Retinal pigment epithelial cell (primary cell): Measurements from ENCODE around the gene FHOD1.

ENCODE experiments used
- DNase-seq: peaks from one replicate; pipeline ENCODE4 v3.0.0-alpha.2; 2010; ENCODE audit warnings: low read depth
- H3K4me3 ChIP-seq: 2 replicates; pipeline ENCODE4 v1.5.1; 2011; ENCODE audit warnings: mild to moderate bottlenecking, low read length, control low read depth, moderate library complexity
- TF ChIP-seq, protein P1 (sequence below): conservative IDR thresholded peaks from 2 replicates; pipeline ENCODE4 v1.5.1; 2011; ENCODE audit warnings: low read depth, low read length, control low read depth, inconsistent platforms

The FHOD1 gene

DNA sequence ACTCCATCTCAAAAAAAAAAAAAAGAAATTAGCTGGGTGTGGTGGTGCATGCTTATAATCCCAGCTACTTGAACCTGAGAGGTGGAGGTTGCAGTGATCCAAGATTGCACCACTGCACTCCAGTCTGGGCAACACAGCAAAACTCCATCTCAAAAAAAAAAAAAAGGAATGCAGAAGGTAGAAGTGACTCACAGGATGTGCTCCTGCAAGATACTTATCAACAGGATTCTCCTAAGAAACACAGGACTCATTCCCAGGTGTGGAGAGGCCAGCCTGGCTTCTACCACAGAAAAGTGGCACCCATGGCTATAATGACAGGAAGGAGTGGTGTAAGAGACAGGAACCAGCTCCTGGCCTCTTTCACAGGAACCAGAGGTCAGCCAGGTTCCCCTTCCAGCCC is 34.5 kb downstream of the FHOD1 start:
- no peak overlapping the region for H3K4me3 ChIP-seq
- DNase-seq = no peak
- TF ChIP-seq, protein P1, sequence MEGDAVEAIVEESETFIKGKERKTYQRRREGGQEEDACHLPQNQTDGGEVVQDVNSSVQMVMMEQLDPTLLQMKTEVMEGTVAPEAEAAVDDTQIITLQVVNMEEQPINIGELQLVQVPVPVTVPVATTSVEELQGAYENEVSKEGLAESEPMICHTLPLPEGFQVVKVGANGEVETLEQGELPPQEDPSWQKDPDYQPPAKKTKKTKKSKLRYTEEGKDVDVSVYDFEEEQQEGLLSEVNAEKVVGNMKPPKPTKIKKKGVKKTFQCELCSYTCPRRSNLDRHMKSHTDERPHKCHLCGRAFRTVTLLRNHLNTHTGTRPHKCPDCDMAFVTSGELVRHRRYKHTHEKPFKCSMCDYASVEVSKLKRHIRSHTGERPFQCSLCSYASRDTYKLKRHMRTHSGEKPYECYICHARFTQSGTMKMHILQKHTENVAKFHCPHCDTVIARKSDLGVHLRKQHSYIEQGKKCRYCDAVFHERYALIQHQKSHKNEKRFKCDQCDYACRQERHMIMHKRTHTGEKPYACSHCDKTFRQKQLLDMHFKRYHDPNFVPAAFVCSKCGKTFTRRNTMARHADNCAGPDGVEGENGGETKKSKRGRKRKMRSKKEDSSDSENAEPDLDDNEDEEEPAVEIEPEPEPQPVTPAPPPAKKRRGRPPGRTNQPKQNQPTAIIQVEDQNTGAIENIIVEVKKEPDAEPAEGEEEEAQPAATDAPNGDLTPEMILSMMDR = no peak

DNA sequence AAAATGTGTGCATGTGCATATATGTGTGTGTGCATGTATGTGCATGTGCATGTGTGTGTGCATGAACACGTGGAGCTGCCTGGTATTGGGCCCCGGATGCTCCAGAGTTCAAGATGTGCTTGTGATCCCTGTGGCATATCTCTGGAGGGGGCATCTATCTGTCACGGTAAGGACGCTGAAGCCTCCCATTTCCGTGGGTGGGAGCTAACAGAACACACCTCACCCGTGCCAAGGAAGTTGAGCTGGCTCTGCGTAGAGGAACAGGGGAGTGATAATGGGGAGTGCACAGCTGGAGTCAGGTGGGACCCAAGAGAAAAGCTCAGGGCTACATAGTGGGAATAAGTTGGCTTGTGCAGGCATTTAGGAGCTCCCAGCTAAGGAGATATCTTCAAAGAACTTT is 35.6 kb downstream of the FHOD1 start:
- DNase-seq = no peak
- TF ChIP-seq, protein P1 = no peak
- no peak overlapping the region for H3K4me3 ChIP-seq

DNA sequence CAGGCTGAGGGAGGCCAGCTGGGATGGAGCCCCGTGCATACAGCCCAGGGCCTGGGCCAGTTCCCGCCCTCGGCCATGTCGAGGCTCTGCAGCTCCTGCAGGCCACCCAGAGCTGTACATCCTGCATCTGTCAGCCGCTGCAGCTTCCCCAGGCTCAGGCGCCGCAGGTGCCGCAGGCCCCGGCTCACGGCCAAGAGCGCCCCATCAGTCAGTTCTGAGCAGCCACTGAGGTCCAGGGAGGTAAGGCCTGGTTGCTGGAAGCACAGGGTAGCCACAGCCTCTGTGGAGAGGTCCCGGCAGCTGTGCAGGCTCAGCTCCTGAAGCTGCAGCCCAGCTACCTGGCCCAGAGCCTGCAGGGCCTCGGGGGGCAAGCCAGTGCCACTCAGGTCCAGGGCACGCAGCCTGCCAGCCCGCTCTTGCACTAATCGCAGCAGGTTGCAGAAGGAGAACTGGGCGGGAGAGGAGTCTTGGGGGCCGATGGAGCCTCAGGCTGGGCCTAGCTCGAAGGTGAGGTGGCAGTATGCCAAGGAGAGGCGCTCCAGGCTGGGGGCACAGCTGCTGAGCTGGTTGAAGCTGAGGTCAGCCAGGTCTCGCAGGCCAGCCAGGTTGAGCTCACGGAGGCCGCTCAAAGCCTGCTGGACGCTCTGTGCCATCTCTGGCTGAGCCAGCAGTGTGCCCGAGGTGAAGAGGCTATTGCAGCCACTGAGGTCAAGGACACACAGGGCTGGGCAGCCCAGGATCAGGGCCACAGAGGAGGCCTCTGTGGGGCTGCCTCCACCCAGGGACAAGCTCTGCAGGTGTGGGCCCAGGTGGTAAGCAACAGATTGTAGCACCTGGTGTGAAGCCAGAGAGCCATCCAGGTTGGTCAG is 37.0 kb downstream of the FHOD1 start:
- no peak overlapping the region for H3K4me3 ChIP-seq
- no peak for DNase-seq
- TF ChIP-seq, protein P1 = no peak

DNA sequence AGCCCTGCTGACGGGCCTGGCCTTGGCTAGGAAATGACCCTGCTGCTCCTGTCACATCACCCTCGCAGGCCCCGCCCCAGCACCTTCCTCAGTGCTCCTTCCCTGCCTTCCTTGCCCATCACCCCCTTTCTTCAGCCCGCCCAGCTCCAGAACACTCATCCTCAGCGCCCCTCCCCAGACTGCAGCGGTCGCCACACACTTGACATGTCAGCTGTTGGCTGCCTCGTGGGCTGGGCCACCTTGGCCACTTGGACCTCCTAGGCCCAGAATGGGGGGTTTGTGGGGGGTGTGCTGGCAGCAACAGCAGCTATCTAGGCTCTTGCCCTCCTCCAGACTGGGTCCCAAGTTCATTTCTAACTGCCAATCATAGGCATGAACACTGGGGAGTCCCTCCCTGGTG is 37.7 kb downstream of the FHOD1 start:
- DNase-seq = no peak
- TF ChIP-seq, protein P1 = no peak
- no peak overlapping the region for H3K4me3 ChIP-seq

DNA sequence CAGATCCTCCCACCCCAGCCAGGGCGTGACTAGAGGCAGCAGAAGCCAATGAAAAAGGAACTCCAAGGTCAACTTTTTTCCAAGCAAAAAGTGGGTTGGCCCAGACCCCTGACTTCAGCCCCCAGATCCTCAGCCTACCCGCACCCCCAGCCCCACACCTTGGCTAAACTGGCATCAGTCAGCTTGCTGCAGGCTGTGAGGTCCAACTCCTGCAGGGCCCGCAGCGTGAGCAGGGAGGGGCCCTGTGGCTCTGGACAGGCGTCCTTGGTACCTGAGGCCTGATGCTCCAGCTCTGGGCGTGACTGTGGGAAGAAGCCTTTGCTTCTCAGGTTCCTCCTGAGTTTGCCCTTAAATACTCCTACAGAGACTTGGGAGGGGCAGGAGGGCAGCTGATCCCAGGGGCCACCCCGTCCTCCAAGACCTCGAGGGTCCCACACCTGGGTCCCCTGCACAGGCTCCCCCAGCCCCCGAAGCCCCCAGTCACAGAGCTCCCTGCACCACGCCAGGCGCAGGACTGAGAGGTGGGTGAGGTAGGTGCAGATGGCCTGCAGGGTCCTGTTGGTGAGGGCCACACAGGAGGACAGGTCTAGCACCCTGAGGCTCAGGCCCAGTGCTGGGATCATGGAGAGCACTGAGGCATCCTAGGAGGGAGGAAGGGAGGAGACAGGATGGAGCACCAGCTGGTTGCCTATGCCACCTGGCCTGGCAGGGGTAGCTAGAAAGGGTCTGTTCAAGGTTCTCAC is 39.0 kb downstream of the FHOD1 start:
- DNase-seq = no peak
- no peak overlapping the region for H3K4me3 ChIP-seq
- TF ChIP-seq, protein P1 = no peak

DNA sequence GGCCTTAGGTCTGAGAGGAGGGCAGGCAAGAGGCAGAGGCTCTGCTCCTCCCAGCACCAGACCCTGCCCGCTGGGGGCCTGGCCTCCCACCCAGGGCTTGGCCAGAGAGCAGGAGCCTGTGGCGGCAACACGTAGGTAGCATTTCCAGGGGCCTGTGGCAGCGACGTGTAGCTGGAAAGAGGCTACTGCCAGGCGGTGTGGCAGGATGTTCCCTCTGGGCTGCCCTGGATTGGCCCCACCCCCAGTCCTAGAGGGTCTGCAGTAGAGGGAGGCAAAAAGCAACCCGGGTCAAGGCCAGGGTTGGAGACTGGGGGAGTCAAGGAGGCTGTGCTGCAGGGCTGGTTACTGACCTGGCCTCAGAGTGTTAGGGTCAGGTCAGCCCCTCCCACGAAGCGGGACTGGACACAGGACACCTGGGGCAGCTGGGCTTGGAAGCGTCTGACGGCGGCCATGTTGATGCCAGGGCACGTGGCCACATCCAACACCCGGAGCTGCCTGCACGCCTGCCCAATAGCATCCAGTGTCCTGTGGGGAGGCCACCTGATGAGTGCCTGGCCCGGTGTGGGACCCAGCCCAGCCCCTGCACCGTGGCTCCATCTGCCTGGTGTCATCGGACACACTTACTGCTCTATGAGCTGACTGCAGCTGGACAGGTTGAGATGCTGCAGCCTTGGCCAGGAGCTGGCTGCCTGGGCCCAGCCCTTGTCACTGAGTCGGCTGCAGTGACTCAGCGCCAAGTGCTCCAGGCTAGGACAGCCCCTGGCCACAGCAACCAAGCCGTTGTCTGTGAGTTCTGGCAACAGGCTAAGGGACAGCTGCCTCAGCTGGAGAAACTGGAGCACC is 39.8 kb downstream of the FHOD1 start:
- no peak for DNase-seq
- TF ChIP-seq, protein P1 = no peak
- H3K4me3 ChIP-seq = no peak overlapping the region
